HG03442 (cell line): Measurements from ENCODE around the gene CACUL1.
"Not testable (repeated sequence)": the region's sequence is repeated elsewhere in the genome, so short reads cannot be mapped to it uniquely, and the experiment has no call there.

ENCODE experiments used
- ATAC-seq: cut with Tn5 transposase; IDR thresholded peaks from one replicate; pipeline ENCODE4 v1.9.1; 2021; ENCODE audit warnings: mild to moderate bottlenecking, moderate library complexity; ENCODE audit not compliant: unreplicated experiment

Gene CACUL1

GRCh38 chr10:118658168-118658567 lies 96.6 kb downstream of the CACUL1 start:
- ATAC-seq, result not testable (repeated sequence)

GRCh38 chr10:118645294-118645693 lies 109.5 kb downstream of the CACUL1 start:
- ATAC-seq, result not testable (repeated sequence)

GRCh38 chr10:118642228-118642627 lies 112.5 kb downstream of the CACUL1 start:
- no peak for ATAC-seq

- no peak for ATAC-seq
Observed at GRCh38 chr10:118638680-118639079, 116.1 kb downstream of the CACUL1 start.

GRCh38 chr10:118635674-118636402 lies 118.9 kb downstream of the CACUL1 start:
- no peak for ATAC-seq

- no peak for ATAC-seq
Observed at GRCh38 chr10:118633786-118634185, 121.0 kb downstream of the CACUL1 start.

GRCh38 chr10:118629211-118629610 lies 125.6 kb downstream of the CACUL1 start:
- no peak for ATAC-seq

- ATAC-seq, result no peak
Observed at GRCh38 chr10:118628397-118628796, 126.4 kb downstream of the CACUL1 start.

- ATAC-seq, result no peak
Observed at GRCh38 chr10:118626953-118627352, 127.8 kb downstream of the CACUL1 start.
